ENCODE data around the gene ZNF205.

Gene ZNF205

GRCh38 chr16:3095869-3096268, 16.5 kb upstream of the ZNF205 start:
- Histone ChIP-seq H3K4me3 (ENCODE audit: low read depth, low read length) (no peak overlapping the region), H3K9me3 (no peaks in the 10 kb centered on the region; the same call in 1 of the 2 replicates), H3K27me3 (peaks cover 28% of the 10 kb centered on the region), H3K4me1 (peaks cover 3% of the 10 kb centered on the region; the same call in 1 of the 2 replicates), H3K36me3 (no peaks in the 10 kb centered on the region)
- peak; percentile 34 for TF ChIP-seq CTCF (IDR thresholded peaks at IDR 0.05; ENCODE audit: low read depth, low read length)
- DNase-seq = no peak

GRCh38 chr16:3096362-3096761, 16.0 kb upstream of the ZNF205 start:
- Histone ChIP-seq H3K9me3 (no peaks in the 10 kb centered on the region; the same call in 1 of the 2 replicates), H3K4me3 (ENCODE audit: low read depth, low read length) (no peak overlapping the region), H3K36me3 (no peaks in the 10 kb centered on the region), H3K27me3 (peaks cover 23% of the 10 kb centered on the region), H3K4me1 (peaks cover 3% of the 10 kb centered on the region; the same call in 1 of the 2 replicates)
- no peak for DNase-seq
- TF ChIP-seq CTCF (IDR thresholded peaks at IDR 0.05; ENCODE audit: low read depth, low read length) = no peak

GRCh38 chr16:3097266-3097665, 15.1 kb upstream of the ZNF205 start:
- DNase-seq = no peak
- no peaks in the 10 kb centered on the region for H3K36me3 ChIP-seq
- no peak overlapping the region for H3K4me3 ChIP-seq (ENCODE audit: low read depth, low read length)
- peaks cover 3% of the 10 kb centered on the region; the same call in 1 of the 2 replicates for H3K4me1 ChIP-seq
- no peaks in the 10 kb centered on the region; the same call in 1 of the 2 replicates for H3K9me3 ChIP-seq
- no peak for TF ChIP-seq CTCF (IDR thresholded peaks at IDR 0.05; ENCODE audit: low read depth, low read length)
- H3K27me3 ChIP-seq = peaks cover 14% of the 10 kb centered on the region

- H3K4me1 ChIP-seq = peaks cover 3% of the 10 kb centered on the region; the same call in 1 of the 2 replicates
- H3K36me3 ChIP-seq = no peaks in the 10 kb centered on the region
- no peaks in the 10 kb centered on the region; the same call in 1 of the 2 replicates for H3K9me3 ChIP-seq
- no peak for DNase-seq
- H3K4me3 ChIP-seq (ENCODE audit: low read depth, low read length) = no peak within 1 kb of the TSS
- no peak for TF ChIP-seq CTCF (IDR thresholded peaks at IDR 0.05; ENCODE audit: low read depth, low read length)
- H3K27me3 ChIP-seq = peaks cover 5% of the 10 kb centered on the region; the same call in 1 of the 2 replicates
Observed at GRCh38 chr16:3098459-3099394, 13.7 kb upstream of the ZNF205 start, which contains the start of gene ZSCAN10. Gene ZSCAN10 (minus strand): TSS chr16:3099294. CDS start chr16:3092937, 6,357 bp downstream.

- Histone ChIP-seq H3K4me3 (ENCODE audit: low read depth, low read length) (no peak overlapping the region), H3K36me3 (no peaks in the 10 kb centered on the region), H3K4me1 (peaks cover 3% of the 10 kb centered on the region; the same call in 1 of the 2 replicates), H3K9me3 (no peaks in the 10 kb centered on the region; the same call in 1 of the 2 replicates), H3K27me3 (peaks cover 2% of the 10 kb centered on the region; the same call in 1 of the 2 replicates)
- DNase-seq = no peak
- no peak for TF ChIP-seq CTCF (IDR thresholded peaks at IDR 0.05; ENCODE audit: low read depth, low read length)
Observed at GRCh38 chr16:3099395-3099731, 13.0 kb upstream of the ZNF205 start.
